GM23248 (cell line): Measurements from ENCODE around the gene SAMD15. TPM values are rescaled to one million over a fixed set of nuclear protein-coding genes. Genes with fewer than 3 reads are reported as not detected.

Experiments used
- DNase-seq: peaks from one replicate; pipeline ENCODE4 v3.0.0-alpha.2; 2015
- H2AFZ ChIP-seq: fragments of 200-600 bp; sonication (generic); 2 replicates; pipeline ENCODE4 v1.6.1; 2016; ENCODE audit warnings: antibody characterized with exemption
- H3F3A ChIP-seq: fragments of 200-600 bp; sonication (generic); 2 replicates; pipeline ENCODE4 v1.6.1; 2016; ENCODE audit warnings: mild to moderate bottlenecking, antibody characterized with exemption, mixed run types; ENCODE audit not compliant: insufficient read depth
- H3K27ac ChIP-seq: fragments of 200-600 bp; sonication (generic); 2 replicates; pipeline ENCODE4 v1.5.1; 2016; ENCODE audit warnings: mild to moderate bottlenecking
- H3K27me3 ChIP-seq: fragments of 200-600 bp; sonication (generic); replicated peaks from 2 replicates; pipeline ENCODE4 v1.6.1; 2016; ENCODE audit warnings: mild to moderate bottlenecking; ENCODE audit not compliant: insufficient read depth
- H3K36me3 ChIP-seq: fragments of 200-600 bp; sonication (generic); 2 replicates; pipeline ENCODE4 v1.6.1; 2016; ENCODE audit warnings: low read depth, mild to moderate bottlenecking
- H3K4me1 ChIP-seq: fragments of 200-600 bp; sonication (generic); 2 replicates; pipeline ENCODE4 v1.6.1; 2016; ENCODE audit warnings: mild to moderate bottlenecking; ENCODE audit not compliant: insufficient read depth
- H3K4me2 ChIP-seq: fragments of 200-600 bp; sonication (generic); one replicate; pipeline ENCODE4 v1.6.1; 2016; ENCODE audit warnings: mild to moderate bottlenecking; ENCODE audit not compliant: unreplicated experiment
- H3K4me3 ChIP-seq: fragments of 200-600 bp; sonication (generic); 2 replicates; pipeline ENCODE4 v1.5.1; 2016; ENCODE audit warnings: mild to moderate bottlenecking
- H3K79me2 ChIP-seq: fragments of 200-600 bp; sonication (generic); 2 replicates; pipeline ENCODE4 v1.6.1; 2016; ENCODE audit warnings: mild to moderate bottlenecking; ENCODE audit not compliant: insufficient read depth
- H3K9ac ChIP-seq: fragments of 200-600 bp; sonication (generic); 2 replicates; pipeline ENCODE4 v1.6.1; 2016; ENCODE audit warnings: mild to moderate bottlenecking
- H3K9me2 ChIP-seq: fragments of 200-600 bp; sonication (generic); 2 replicates; pipeline ENCODE4 v1.6.1; 2016; ENCODE audit warnings: mixed run types, mild to moderate bottlenecking, moderate library complexity; ENCODE audit not compliant: insufficient read depth
- H3K9me3 ChIP-seq: fragments of 200-600 bp; sonication (generic); one replicate; pipeline ENCODE4 v1.6.1; 2017; ENCODE audit warnings: low read depth
- H4K20me1 ChIP-seq: fragments of 200-600 bp; sonication (generic); 2 replicates; pipeline ENCODE4 v1.6.0; 2016; ENCODE audit not compliant: insufficient read depth
- EZH2 ChIP-seq: fragments of 200-600 bp; sonication (generic); IDR thresholded peaks from 2 replicates; pipeline ENCODE4 v1.6.1; 2018; ENCODE audit warnings: antibody characterized with exemption, mild to moderate bottlenecking; ENCODE audit not compliant: insufficient read depth, poor library complexity, severe bottlenecking
- EZH2phosphoT487 ChIP-seq: fragments of 200-600 bp; sonication (generic); IDR thresholded peaks from 2 replicates; pipeline ENCODE4 v1.6.1; 2018; ENCODE audit warnings: antibody characterized with exemption, moderate library complexity, mild to moderate bottlenecking, low read depth; ENCODE audit not compliant: insufficient read depth
- WGBS, 2 experiments: methylation state at CpG; one replicate each; pipeline ENCODE4 v1.1.6; 2015 to 2017; ENCODE audit warnings: low lambda C conversion rate in 2 of 2, low coverage in 1 of 2; ENCODE audit errors: missing lambda C conversion rate in 2 of 2; 5-methylcytosine and 5-hydroxymethylcytosine counted together
- in situ Hi-C: fragments of 300-500 bp; cut with MboI; formaldehyde crosslinking; loops from 2 replicates; pipeline ENCODE4 v1.15.0; 2020
- polyA plus RNA-seq: library from polyadenylated mRNA; unstranded; fragments of >200 nt; fragmentation: Nextera tagmentation; extraction: Ambion mirVana; gene quantifications from 2 replicates; pipeline ENCODE4 v1.2.1, GENCODE V29; 2016
- total RNA-seq: library from RNA; depleted of rRNA; stranded (reverse); fragments of >200 nt; shearing (Covaris generic); gene quantifications from 2 replicates; pipeline ENCODE4 v1.2.3, GENCODE V29; 2014

Gene SAMD15
- total and polyA plus RNA-seq, 2 experiments from 2014 or later = 0.95 to 1.4 TPM

DNA sequence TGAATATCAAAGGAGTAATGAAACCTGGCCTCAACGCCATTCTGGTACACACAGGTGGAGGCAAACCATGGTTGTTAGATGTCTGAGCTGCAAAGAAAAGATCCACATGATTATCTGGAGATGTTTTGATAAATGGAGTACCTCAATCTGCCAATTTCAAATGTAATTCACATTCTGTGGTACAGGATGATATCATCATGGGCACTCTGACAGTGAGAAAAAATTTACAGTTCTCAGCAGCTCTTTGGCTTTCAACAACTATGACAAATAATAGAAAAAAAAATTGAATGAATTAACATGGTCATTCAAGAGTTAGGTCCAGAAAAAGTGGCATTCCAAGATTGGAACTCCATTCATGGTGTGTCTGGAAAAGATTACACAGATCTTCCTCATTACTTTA is 17.6 kb upstream of the SAMD15 start:
- H3K4me3 ChIP-seq = no peak overlapping the region
- no peaks in the 10 kb centered on the region for H4K20me1 ChIP-seq
- no peaks in the 10 kb centered on the region for H3K9me3 ChIP-seq
- H3K27me3 ChIP-seq = no peaks in the 10 kb centered on the region
- H3K4me2 ChIP-seq = no peak overlapping the region
- peak; percentile 4 for DNase-seq
- H3K79me2 ChIP-seq = peaks cover 21% of the 10 kb centered on the region; the same call in 1 of the 2 replicates
- H2AFZ ChIP-seq = no peak overlapping the region
- no peaks in the 10 kb centered on the region for H3K36me3 ChIP-seq
- H3F3A ChIP-seq = no peaks in the 10 kb centered on the region
- no peaks in the 10 kb centered on the region; the same call in 1 of the 2 replicates for H3K4me1 ChIP-seq
- WGBS, 2 experiments = 57 to 62% methylated on average over 1 of the region's 1 CpG
- in situ Hi-C loops = no loop called here
- no peaks in the 10 kb centered on the region for H3K9me2 ChIP-seq
- H3K27ac ChIP-seq = no peak overlapping the region
- TF ChIP-seq EZH2 (no peak), EZH2phosphoT487 (no peak)
- H3K9ac ChIP-seq = no peak overlapping the region

DNA sequence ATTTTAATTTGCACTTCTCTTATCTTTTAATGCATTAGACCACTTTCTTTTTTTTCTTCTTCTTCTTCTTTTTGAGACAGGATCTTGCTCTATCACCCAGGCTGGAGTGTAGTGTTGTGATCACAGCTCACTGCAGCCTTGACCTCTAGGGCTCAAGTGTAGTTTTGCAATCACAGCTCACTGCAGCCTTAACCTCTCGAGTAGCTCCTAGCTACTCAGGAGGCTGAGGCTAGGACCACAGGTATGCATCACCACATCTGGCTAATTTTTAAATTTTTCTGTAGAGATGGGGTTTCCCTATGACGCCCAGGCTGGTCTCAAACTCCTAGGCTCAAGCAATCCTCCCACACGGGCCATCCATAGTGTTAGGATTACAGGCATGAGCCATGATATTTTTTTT is 13.0 kb upstream of the SAMD15 start:
- no peak overlapping the region for H3K27ac ChIP-seq

DNA sequence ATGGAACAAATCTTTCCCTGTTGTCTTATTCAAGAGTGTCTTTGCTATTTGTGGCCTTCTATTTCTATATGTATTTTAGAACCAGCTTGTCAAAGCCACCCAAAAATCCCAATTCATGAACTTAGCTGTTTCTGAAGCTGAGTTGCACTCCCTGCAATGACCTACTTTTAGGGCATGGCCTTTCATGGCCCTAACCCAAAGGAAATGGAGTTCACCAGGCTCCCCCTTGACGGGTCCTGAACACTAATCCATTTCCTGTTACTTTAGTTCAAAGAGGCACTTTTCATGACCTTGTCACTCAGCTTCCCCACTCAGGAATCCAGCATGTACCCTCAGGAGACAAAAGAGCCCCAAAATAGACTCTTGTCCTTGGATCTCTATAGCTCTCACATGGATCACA is 7.9 kb upstream of the SAMD15 start:
- Histone ChIP-seq H3K27ac (no peak overlapping the region), H3K9ac (no peak overlapping the region), H3F3A (peaks cover 12% of the 10 kb centered on the region; the same call in 1 of the 2 replicates), H4K20me1 (no peaks in the 10 kb centered on the region), H3K4me1 (0 out of 2 replicates have a peak, but pooled peaks cover 4% of the 10 kb centered on the region), H3K79me2 (peaks cover 2% of the 10 kb centered on the region), H3K4me2 (no peak overlapping the region), H3K27me3 (no peaks in the 10 kb centered on the region), H3K9me3 (no peaks in the 10 kb centered on the region), H3K4me3 (no peak overlapping the region), H3K9me2 (no peaks in the 10 kb centered on the region), H2AFZ (no peak overlapping the region), H3K36me3 (no peaks in the 10 kb centered on the region)
- in situ Hi-C loops = no loop called here
- WGBS, 2 experiments = 59 to 83% methylated on average over 1 of the region's 1 CpG
- no peak for DNase-seq
- no peak for TF ChIP-seq EZH2

More for the DNA sequence above, 13.0 kb upstream of the SAMD15 start:
- Histone ChIP-seq H3K36me3 (no peaks in the 10 kb centered on the region), H2AFZ (no peak overlapping the region), H3K4me3 (no peak overlapping the region), H3K9ac (no peak overlapping the region), H3K27me3 (no peaks in the 10 kb centered on the region), H3K79me2 (peaks cover 21% of the 10 kb centered on the region; the same call in 1 of the 2 replicates), H3K9me2 (no peaks in the 10 kb centered on the region), H3K9me3 (no peaks in the 10 kb centered on the region), H3F3A (no peaks in the 10 kb centered on the region), H3K4me1 (no peaks in the 10 kb centered on the region), H3K4me2 (no peak overlapping the region), H4K20me1 (no peaks in the 10 kb centered on the region)
- 91 to 97% methylated on average over 3 of the region's 3 CpGs for WGBS, 2 experiments
- no peak for DNase-seq
- TF ChIP-seq EZH2 (no peak), EZH2phosphoT487 (no peak)
- in situ Hi-C loops = no loop called here

DNA sequence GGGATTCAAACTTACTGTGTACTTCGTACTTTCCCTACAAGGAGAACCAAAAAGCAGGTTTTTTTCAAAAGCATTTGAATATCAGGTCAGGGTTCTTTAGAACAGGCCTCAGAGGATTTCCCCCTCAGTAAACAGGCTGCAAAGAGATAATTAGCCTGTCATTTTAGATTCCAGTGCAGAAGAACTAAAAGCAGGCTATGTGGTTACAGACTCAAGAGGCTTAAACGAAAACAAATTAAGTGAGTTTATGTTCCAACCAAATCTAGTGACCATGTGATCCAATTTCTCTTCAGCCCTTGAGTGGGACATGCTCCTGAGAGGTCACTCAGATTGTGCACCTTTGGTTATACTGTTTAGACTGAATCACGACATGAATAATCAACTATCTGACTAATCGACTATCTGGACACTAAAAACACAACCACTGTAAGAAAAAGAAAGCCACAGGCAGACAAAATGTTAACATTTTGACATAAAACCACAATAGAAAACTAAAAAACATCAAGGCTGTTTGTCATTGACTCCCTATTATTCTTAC is 4.8 kb upstream of the SAMD15 start:
- Histone ChIP-seq H3K27ac (no peak overlapping the region), H4K20me1 (no peaks in the 10 kb centered on the region), H3F3A (peaks cover 13% of the 10 kb centered on the region; the same call in 1 of the 2 replicates), H3K27me3 (no peaks in the 10 kb centered on the region), H3K4me1 (peaks cover 5% of the 10 kb centered on the region; the same call in 1 of the 2 replicates), H3K9me3 (no peaks in the 10 kb centered on the region), H3K4me2 (no peak overlapping the region), H3K9ac (no peak overlapping the region), H2AFZ (no peak overlapping the region), H3K36me3 (no peaks in the 10 kb centered on the region), H3K79me2 (peaks cover 24% of the 10 kb centered on the region), H3K4me3 (no peak overlapping the region), H3K9me2 (no peaks in the 10 kb centered on the region)
- WGBS, 2 experiments = 34% methylated on average over 4 of the region's 4 CpGs
- peak; percentile 46 for DNase-seq
- TF ChIP-seq EZH2phosphoT487 = no peak
- TF ChIP-seq EZH2 = no peak
- in situ Hi-C loops = no loop called here
